Measurements from ENCODE around the gene FOXQ1. TPM values are rescaled to one million over a fixed set of nuclear protein-coding genes. Genes with fewer than 3 reads are reported as not detected.
A peak's percentile ranks its signal among the peaks of the same experiment; 100 is the strongest.

Gene FOXQ1
- total and polyA plus RNA-seq, 2 of the 13 experiments (the other 11 are each of a cell fraction or from before 2014, with no cell fraction given), result 35.2 to 39.8 TPM

GRCh38 chr6:1313767-1314503 is 2.0 kb downstream of the FOXQ1 start (continued):
- TF ChIP-seq SOX13 (IDR thresholded peaks at IDR 0.05) (no peak), SOX13 (CRISPR knock-in tag; conservative IDR thresholded peaks at IDR 0.05 in 1 of 2, IDR thresholded peaks at IDR 0.05 in 1 of 2) (peak in 1 of 2 experiments; percentile 43; a peak in 1 of 4 replicates), KMT2A (CRISPR knock-in tag; IDR thresholded peaks at IDR 0.05) (peak; percentile 83; the same call in 1 of the 2 replicates), YY1 (IDR thresholded peaks at IDR 0.05; ENCODE audit: insufficient read depth, insufficient replicate concordance, low read depth, low read length) (peak; percentile 75), U2AF2 (IDR thresholded peaks at IDR 0.05; ENCODE audit: low read depth, low read length) (no peak), ZNF3 (CRISPR knock-in tag; IDR thresholded peaks at IDR 0.05) (no peak), SMYD3 (CRISPR knock-in tag; IDR thresholded peaks at IDR 0.05) (peak; percentile 24; the same call in 1 of the 2 replicates), GABPB1 (CRISPR knock-in tag; IDR thresholded peaks at IDR 0.05) (peak; percentile 66; the same call in 1 of the 2 replicates), ZSCAN12 (CRISPR knock-in tag; IDR thresholded peaks at IDR 0.05) (0 out of 2 replicates have a peak, but pooled peaks have one; percentile 23), NKX3-1 (CRISPR knock-in tag; IDR thresholded peaks at IDR 0.05) (peak; percentile 70; the same call in 1 of the 2 replicates), ZNF687 (CRISPR knock-in tag; IDR thresholded peaks at IDR 0.05) (peak; percentile 77), MTF2 (CRISPR knock-in tag; IDR thresholded peaks at IDR 0.05; ENCODE audit: borderline replicate concordance) (no peak), MEF2D (CRISPR knock-in tag; IDR thresholded peaks at IDR 0.05) (no peak), GATA4 (IDR thresholded peaks at IDR 0.05; ENCODE audit: borderline replicate concordance, low read depth) (no peak), MED13 (CRISPR knock-in tag; IDR thresholded peaks at IDR 0.05) (0 out of 2 replicates have a peak, but pooled peaks have one; percentile 57), ZNF567 (CRISPR knock-in tag; IDR thresholded peaks at IDR 0.05; ENCODE audit: borderline replicate concordance) (peak; percentile 80; the same call in 1 of the 2 replicates), NR3C1 (CRISPR knock-in tag; IDR thresholded peaks at IDR 0.05) (no peak), NCOA1 (CRISPR knock-in tag; IDR thresholded peaks at IDR 0.05) (0 out of 2 replicates have a peak, but pooled peaks have one; percentile 31)
- TF ChIP-seq, protein P1, sequence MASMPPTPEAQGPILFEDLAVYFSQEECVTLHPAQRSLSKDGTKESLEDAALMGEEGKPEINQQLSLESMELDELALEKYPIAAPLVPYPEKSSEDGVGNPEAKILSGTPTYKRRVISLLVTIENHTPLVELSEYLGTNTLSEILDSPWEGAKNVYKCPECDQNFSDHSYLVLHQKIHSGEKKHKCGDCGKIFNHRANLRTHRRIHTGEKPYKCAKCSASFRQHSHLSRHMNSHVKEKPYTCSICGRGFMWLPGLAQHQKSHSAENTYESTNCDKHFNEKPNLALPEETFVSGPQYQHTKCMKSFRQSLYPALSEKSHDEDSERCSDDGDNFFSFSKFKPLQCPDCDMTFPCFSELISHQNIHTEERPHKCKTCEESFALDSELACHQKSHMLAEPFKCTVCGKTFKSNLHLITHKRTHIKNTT (CRISPR knock-in tag; IDR thresholded peaks at IDR 0.05), result no peak
- TF ChIP-seq, protein P2, sequence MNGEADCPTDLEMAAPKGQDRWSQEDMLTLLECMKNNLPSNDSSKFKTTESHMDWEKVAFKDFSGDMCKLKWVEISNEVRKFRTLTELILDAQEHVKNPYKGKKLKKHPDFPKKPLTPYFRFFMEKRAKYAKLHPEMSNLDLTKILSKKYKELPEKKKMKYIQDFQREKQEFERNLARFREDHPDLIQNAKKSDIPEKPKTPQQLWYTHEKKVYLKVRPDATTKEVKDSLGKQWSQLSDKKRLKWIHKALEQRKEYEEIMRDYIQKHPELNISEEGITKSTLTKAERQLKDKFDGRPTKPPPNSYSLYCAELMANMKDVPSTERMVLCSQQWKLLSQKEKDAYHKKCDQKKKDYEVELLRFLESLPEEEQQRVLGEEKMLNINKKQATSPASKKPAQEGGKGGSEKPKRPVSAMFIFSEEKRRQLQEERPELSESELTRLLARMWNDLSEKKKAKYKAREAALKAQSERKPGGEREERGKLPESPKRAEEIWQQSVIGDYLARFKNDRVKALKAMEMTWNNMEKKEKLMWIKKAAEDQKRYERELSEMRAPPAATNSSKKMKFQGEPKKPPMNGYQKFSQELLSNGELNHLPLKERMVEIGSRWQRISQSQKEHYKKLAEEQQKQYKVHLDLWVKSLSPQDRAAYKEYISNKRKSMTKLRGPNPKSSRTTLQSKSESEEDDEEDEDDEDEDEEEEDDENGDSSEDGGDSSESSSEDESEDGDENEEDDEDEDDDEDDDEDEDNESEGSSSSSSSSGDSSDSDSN (CRISPR knock-in tag; IDR thresholded peaks at IDR 0.05), result peak; percentile 87
